ENCODE results near the gene EFCC1.
"Not testable (repeated sequence)": the region's sequence is repeated elsewhere in the genome, so short reads cannot be mapped to it uniquely, and the experiment has no call there.

GRCh38 chr3:129088312-129088711 is 87.2 kb downstream of the EFCC1 start:
- not testable (repeated sequence) for TF ChIP-seq CTCF (conservative IDR thresholded peaks at IDR 0.05; ENCODE audit: low read length); EZH2phosphoT487 (IDR thresholded peaks at IDR 0.05; ENCODE audit: borderline replicate concordance, low read depth, low read length)

Measured in OCI-LY7 (cell line).